Right ventricle myocardium inferior (tissue), 1 donor: ENCODE data around the gene TMEM39A. TPM values are rescaled to one million over a fixed set of nuclear protein-coding genes. Genes with fewer than 3 reads are reported as not detected.
A peak's percentile ranks its signal among the peaks of the same experiment; 100 is the strongest.

Experiments
- ATAC-seq: fragments of 200-7000 bp; cut with Tn5 transposase; one replicate; pipeline ENCODE4 v1.9.1; 2020; ENCODE audit warnings: mild to moderate bottlenecking, moderate library complexity
- DNase-seq: peaks from one replicate; pipeline ENCODE4 v3.0.0; 2021; ENCODE audit errors: missing footprints
- intact Hi-C: fragments of 100-400 bp; cut with DNase I; formaldehyde crosslinking; loops from one replicate; pipeline ENCODE4 v1.11.0; 2022
- total RNA-seq: library from RNA; stranded (reverse); fragmentation: NEBNext Ultra II Directional; extraction: Animal tissue kit (Norgen Biotek cat#: 25700); gene quantifications from one replicate; pipeline ENCODE4 v1.2.1, GENCODE V29; 2021
- donor health status: DM: no; HTN: yes; CAD: no; lungs with severe emphysema.

TMEM39A gene
- total RNA-seq, 1 donor from 2014 or later, result 17.0 TPM

DNA sequence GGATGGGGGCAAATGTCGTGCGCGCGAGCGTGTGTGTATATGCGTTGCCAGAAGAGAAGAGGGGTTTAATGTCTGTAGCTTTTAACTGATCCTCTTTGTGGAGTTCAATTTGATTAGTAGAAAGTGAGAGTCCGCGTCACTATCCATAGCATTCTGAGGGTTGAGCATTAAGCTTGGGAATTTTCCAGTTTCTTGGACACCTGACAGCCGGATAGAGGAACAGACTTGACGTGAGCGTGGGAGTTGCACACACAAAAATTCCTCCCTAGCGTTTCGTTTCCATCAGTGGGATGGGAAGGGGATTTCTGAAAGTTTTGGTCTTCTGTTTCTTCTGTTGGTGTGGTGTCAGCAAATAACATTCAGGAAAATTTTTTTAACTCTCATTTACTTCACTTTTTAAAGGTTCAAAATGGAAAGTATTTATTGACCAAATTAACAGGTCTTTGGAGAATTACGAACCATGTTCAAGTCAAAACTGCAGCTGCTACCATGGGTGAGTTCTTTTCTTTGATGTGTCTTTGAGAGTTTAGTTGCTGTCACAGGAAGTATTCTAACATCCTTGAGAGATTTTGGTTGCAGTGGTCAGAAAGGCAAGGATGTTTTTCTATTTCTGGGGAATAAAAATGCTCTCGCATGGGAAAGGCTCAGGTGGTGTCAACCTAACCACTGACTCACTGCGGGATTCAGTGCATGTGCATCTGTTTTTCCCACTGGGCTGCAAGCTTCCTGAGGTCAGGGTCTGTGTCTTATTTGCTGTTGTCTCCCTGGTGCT lies 6.2 kb upstream of the TMEM39A start:
- intact Hi-C loops, result loop anchor here (2.0 to 5.0 kb wide), 3 partner anchors 172 to 207 kb away; partner anchors contain the start of gene COX17
- ATAC-seq, result no peak
- DNase-seq, result no peak

DNA sequence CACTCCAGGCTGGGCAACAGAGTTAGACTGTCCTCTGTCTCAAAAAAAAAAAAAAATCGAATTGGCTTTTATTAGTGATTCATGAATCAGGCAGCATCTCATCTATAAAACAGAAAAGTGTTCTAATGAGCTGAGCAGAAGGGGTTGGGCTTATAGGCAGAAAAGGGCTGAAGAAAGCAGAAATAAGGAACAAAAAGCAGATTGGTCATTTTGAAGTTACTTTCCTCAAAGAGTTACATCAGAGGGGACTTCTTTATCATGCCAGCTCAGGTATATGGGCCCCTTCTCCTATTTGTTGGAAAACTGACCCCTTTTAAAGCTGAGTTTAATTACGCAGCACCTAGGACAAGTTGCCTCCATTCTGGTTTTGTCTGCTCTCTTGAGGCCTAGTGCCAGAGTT lies 4.6 kb upstream of the TMEM39A start:
- ATAC-seq (no peak), DNase-seq (no peak)
- intact Hi-C loops, result loop anchor here (2.0 to 5.0 kb wide), 3 partner anchors 171 to 209 kb away; partner anchors contain the start of gene COX17

DNA sequence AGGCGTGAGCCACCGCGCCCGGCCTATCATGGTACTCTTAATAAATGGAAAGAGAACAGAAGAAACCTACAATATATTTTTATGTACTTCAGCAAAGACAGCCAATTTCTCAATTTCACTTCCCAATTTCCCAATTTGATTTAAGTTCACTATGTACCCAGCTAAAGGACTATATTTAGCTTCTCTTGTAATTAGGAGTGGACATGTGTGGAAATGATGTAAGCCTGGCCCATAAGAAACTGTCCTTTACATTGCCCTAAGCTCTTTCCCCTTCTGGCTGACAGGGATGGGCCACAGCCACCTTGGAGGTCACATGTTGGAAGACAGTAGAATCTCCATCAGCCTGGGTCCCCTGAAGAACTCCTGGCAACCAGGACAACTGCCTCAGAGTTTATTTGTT lies 6.2 kb downstream of the TMEM39A start:
- ATAC-seq (no peak), DNase-seq (no peak)
- intact Hi-C loops, result no loop called here

DNA sequence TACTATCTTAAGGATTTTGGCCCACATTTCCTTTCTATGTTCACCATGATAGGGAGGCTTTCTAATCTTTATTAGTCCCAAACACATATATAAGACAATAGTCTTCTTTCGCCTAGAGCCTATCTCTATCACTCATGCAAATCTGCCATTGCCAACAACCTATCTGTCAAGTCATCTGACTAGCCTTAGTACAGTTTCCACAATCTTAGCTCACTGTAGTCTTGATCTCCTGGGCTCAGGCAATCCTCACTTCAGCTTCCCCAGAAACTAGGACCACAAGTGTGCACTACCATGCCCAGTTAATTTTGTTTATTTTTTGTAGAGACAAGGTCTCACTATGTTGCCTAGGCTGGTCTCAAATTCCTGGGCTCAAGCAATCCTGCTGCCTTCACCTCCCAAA lies 6.9 kb downstream of the TMEM39A start:
- intact Hi-C loops, result no loop called here
- no peak for ATAC-seq
- no peak for DNase-seq

DNA sequence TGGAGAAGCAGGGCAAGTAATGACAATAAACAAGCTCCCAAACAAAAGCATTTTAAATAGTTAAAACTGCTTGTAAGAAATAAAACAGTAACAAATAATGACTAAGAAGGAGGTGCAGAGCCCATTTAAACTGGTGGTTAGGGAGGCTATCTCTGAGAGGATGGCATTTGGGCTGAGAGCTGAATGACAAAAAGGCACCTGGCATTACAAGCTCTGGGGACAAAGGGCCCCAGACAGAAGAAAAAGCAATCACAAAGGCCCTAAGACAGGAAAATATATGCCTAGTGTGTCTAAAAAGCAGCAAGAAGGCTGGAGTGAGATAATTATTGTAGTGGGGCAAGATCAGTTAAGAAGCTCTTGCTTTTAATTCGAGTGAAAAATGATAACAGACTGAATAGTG lies 9.6 kb downstream of the TMEM39A start:
- DNase-seq (no peak), ATAC-seq (no peak)
- intact Hi-C loops, result no loop called here

DNA sequence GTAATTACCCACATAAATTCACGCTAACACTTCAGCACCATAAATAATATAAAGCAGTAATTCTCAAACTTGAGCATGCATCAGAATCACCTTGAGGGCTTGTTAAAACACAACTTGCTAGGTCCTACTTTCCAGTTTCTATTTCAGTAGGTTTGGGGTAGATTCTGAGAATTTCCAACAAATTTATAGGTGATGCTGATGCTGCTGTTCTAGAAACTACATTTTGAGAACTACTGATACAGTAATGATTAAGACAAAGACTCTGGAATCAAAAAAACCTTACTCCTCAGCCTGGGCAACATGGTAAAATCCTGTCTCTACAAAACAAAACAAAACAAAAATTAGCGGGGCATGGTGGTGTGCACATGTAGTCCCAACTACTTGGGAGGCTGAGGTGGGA lies 18.8 kb downstream of the TMEM39A start:
- intact Hi-C loops, result no loop called here
- DNase-seq (no peak), ATAC-seq (no peak)

DNA sequence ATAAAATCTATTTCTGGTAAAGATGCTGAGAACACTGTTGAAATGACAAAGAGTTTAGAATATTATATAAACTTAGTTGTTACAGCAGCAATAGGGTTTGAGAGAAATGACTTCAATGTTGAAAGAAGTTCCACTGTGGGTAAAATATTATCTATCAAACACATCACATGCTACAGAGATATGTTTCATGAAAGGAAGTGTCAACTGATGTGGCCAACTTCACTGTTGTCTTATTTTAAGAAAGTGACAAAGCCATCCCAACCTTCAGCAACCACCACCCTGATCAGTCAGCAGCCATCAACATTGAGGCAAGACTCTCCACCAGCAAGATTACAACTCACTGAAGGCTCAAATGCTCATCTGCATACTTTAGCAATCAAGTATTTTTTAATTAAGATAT lies 20.2 kb downstream of the TMEM39A start:
- ATAC-seq (no peak), DNase-seq (no peak)
- intact Hi-C loops, result no loop called here

DNA sequence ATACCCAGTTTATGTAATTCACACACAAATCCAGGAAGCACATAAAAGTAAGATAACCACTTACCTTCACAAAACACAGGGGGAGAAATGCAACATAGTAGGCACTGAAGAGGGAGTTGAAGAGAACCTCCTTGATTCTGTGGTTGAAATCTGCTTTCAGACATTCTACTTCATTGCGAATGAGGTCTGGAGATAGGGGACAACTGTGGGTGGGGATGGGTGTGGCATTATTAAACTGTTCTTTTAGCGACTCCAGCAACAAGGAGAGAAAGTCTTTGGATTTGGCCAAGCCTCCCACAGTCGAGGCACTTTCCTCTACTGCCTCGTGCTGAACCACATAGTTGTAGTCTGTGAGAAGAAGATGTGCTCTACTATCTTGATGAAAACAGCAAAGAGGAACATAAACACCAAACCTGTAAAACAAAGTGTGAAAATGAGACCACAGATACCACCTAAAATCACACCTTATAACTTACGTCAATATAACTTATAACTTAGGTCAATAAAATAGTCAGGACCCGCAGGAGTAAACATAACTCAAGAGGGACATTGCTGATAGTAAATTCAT lies 25.6 kb downstream of the TMEM39A start:
- ATAC-seq (no peak), DNase-seq (no peak)
- intact Hi-C loops, result no loop called here

DNA sequence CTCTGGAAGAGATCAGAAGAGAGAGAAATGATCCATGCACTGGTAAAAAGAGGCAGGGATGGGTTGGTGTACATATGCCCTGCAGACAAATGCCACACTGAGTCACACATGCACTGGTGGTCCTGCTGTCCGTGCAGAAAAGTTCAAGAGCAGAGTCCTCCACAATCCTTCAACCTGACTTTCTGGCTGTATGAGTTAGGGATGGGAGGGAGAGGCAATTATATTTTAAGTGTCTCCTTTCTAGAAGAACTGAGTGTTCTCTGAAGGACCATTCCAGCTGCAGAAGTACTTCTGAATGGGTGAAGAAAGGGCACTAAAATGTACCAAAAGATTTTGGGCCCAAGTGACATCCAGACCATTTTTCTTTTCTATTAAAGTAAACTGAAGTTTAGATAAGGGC lies 26.4 kb downstream of the TMEM39A start:
- intact Hi-C loops, result no loop called here
- DNase-seq (no peak), ATAC-seq (no peak)

DNA sequence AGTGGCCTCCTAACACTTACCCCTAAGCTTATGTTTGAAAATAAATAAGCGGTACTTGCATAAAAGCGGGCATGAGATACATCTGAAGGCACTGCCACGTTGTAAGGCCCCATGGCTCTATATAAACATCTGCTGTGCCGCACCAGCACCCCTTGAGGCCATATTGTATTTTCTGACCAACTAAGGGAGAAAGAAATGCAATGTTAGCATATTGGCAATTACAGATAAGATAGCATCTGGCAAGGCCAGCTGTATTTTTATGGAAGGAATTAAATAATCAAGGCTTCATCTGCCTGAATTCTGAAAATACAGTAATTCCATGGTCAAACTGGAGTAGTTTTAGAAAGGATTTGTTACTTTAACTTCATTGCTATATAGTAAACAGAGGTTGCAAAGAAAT lies 28.7 kb downstream of the TMEM39A start:
- DNase-seq (no peak), ATAC-seq (no peak)
- intact Hi-C loops, result no loop called here

DNA sequence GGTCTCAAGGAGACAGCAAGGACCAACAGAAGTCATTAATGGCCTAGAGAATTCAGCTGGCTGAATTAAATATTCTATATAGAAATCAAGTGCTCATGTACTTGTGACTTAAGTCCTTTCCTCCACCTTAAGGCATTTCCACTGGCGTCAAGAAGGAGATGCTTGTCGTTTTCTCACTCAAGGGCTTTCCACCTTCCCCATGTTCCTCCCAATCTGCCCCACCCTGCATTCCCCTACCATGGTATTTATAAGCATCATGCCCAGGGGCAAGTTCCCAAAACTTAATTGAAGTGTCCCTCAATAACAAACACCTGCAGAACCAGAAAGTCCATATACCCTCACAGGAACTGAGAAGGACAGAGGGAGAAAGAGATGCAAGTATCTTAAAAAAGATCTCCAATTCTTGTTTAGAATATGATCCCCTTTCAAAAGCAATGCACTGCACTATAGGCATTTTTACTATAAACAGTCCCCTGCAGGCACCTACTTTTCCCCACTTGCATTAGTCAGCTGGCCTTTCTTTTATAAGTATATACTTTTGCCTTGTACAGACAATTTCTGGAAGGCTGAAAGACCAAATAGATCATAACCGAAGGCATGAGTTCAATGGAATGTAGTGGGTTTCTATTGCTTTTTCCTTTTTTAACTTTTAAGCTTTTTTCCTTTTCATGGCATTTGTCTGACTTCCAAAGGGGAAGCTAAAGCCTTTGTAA lies 29.6 kb downstream of the TMEM39A start:
- ATAC-seq, result no peak
- intact Hi-C loops, result no loop called here
- no peak for DNase-seq

DNA sequence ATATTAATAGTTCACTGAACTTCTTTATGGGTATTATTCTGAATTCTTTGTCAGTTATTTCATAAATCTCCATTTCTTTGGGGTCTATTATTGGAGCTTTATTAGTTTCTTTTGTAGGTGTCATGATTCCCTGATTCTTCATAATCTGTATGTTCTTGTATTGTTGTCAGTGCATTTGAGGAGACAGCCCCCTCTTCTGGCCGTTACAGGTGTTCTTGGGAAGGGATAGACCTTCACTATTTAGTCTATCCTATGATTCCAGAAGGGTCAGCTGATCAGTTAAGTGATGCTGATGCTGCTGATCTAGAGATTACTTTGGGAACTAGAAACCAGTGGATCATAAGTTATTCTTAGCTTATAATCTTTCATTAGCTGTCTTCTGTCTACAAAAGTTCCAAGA lies 34.9 kb downstream of the TMEM39A start:
- ATAC-seq, result no peak
- intact Hi-C loops, result no loop called here
- no peak for DNase-seq

DNA sequence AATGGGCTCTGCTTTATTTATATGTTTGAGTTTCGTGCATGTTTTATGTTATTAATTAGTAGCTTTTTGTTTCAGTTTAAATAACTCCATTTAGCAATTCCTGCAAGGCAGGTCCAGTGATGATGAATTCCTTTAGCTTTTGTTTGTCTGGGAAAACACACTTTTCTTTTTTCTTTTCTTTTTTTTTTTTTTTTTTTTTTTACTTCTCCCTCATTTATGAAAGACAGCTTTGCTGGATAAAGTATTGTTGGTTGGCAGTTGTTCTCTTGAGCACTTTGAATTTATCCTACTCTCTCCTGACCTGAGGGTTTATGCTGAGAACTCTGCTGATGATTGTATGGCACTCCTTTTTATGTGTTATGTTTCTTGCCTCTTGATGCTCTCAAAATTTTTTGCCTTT lies 35.7 kb downstream of the TMEM39A start:
- ATAC-seq (no peak), DNase-seq (no peak)
- intact Hi-C loops, result no loop called here

DNA sequence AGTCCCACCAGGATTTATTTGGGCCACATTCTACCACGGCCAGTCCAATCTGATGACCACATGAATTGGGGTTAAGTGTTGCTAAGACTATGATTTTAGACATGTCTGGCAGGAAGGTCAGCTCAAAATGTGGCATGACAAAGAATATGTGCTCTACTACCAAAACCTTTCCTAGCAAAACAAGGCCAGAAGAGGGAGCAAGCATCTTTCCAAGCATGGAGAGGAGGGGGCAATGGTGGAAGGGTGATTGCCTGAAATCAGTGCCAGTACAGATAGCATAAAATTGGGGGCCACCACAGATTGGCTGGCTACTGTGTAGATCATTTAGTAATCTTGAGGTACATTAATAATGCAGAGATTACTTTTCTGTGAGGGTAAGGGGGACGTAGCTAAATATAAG lies 43.2 kb downstream of the TMEM39A start:
- DNase-seq, result no peak
- intact Hi-C loops, result no loop called here
- no peak for ATAC-seq

DNA sequence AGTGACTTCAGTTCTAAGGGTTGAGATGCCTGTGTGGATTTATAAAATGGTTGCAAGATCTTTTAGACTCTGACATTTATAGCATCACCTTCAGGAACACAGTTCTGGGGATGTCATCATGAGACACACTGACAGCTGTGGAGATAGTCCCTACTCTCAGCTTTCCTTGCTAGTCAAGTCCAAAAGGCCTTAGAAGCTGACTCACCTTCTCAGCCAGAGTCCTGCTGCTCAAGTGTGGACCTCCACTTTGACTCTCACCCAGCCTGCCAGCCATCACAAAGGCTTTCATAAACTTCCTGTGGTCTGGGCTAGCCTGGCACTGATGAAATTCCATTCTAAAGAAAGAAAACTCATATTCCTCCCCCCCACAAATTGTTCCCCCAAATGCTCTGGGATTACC lies 44.8 kb downstream of the TMEM39A start:
- ATAC-seq, result no peak
- intact Hi-C loops, result no loop called here

DNA sequence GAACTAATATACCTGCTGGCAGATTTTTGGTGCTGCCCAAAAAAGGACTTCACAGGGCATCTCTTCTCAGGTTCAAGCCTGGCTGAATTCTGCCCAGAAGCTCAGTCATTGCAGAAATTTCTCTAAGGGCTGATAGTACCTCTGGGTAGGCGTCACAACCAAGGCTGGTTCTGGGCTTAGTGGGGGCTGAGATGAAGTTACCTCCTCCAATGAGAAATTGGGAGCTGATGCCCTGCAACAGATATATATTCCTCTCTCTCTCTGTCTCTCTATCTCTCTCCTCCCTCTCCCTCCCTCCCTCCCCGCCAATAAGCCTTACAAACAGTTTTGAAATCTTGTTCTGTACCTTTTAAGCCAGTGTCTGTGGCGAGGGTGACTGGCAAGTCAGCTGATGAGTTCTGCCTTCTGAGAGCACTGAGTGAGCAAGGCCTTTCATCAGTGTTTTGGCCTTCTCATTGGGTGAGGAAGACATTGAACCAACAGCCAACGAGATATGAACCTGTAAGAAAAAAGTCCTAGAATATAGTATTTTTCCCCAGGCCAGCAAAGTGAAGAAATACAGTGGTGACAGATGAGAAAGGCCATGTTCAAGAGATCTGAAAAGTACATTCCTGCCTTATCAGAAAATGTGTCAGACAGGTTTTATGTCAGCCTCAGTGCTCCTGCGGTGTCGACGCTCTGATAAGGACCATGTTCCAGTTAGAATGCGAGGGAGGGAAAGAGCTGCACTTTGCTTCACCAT lies 45.5 kb downstream of the TMEM39A start:
- ATAC-seq, result peak; percentile 69

More for the DNA sequence above, 44.8 kb downstream of the TMEM39A start:
- no peak for DNase-seq

DNA sequence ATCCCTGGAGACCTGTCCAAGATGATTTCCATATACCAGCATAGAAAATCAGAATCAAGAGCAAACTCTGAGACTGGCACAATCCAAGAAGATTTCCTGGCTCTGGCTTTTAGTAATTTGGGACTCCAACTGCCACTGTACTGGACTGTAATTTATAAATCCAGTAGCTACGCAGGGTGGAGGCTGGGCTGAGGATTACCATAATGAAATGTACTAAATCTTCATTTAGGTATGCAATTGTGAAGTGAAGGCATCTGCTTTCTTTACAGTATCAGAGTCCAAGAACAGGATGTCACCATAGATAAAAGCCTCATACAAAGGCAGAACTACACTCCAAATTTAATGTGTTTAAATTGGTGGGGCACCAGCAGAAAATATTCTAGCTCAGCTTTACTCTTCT lies 46.5 kb downstream of the TMEM39A start:
- ATAC-seq (no peak), DNase-seq (no peak)
- intact Hi-C loops, result no loop called here

More for the DNA sequence above, 45.5 kb downstream of the TMEM39A start:
- intact Hi-C loops, result no loop called here
- DNase-seq, result no peak

DNA sequence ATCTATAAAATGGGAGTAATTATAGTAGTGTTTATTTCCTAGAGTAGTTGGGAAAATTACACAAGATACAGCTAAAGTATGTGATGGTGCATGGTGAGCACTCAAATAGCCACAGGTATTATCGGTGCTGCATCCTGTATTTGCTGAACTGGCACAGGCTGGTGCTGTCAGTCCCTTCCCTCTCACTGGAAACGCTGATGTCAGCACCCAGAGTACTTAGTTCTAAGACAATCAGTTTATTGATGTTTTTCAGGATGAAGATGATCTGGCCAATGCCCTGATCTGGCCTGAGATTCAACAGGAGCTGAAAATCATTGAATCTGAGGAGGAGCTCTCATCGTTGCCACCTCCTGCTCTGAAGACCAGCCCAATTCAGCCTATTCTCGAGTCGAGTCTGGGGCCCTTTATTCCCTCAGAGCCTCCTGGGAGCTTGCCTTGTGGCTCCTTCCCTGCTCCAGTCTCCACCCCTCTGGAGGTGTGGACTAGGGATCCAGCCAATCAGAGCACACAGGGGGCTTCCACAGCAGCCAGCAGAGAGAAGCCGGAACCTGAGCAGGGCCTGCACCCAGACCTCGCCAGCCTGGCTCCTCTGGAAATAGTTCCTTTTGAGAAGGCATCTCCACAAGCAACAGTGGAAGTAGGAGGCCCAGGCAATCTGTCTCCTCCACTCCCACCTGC lies 49.7 kb downstream of the TMEM39A start:
- intact Hi-C loops, result no loop called here
- ATAC-seq (no peak), DNase-seq (no peak)

DNA sequence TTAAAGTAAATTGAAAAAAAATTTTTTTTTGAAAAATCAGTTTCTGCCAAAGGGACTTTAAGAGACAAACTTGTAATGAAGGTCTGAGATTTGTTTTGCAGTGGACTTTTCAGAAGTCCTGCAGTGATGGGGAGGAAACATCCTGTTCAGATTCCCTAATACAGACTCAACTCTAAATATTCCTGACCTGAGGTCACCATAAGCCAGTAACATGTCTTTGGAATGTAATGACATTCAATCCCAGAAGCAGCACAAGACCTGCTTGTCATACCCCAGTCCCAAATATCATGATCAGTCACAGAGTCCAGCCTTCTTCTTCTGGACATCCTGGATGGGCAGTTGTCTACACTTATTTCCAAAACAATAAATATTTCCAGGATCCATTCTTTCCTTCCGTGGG lies 53.6 kb downstream of the TMEM39A start:
- intact Hi-C loops, result no loop called here
- no peak for DNase-seq
- no peak for ATAC-seq
